ENCODE data around the gene ZNF587. TPM values are rescaled to one million over a fixed set of nuclear protein-coding genes. Genes with fewer than 3 reads are reported as not detected.

ZNF587 gene
- total and polyA plus RNA-seq, 2 of the 13 experiments (the other 11 are each of a cell fraction or from before 2014, with no cell fraction given): 8.7 to 17.5 TPM

- no peak for TF ChIP-seq ZMAT5 (CRISPR knock-in tag; IDR thresholded peaks at IDR 0.05; ENCODE audit: borderline replicate concordance, low read depth)
- TF ChIP-seq IRF1 (CRISPR knock-in tag; IDR thresholded peaks at IDR 0.05; ENCODE audit: low read depth): no peak
- TF ChIP-seq ZNF646 (CRISPR knock-in tag; IDR thresholded peaks at IDR 0.05): no peak
- peak; percentile 97 for TF ChIP-seq YEATS4 (CRISPR knock-in tag; IDR thresholded peaks at IDR 0.05; ENCODE audit: borderline replicate concordance)
- TF ChIP-seq ZSCAN31 (CRISPR knock-in tag; IDR thresholded peaks at IDR 0.05; ENCODE audit: low read depth): peak; percentile 13; the same call in 1 of the 2 replicates
- TF ChIP-seq ZBTB20 (CRISPR knock-in tag; IDR thresholded peaks at IDR 0.05; ENCODE audit: borderline replicate concordance, low read depth): no peak
- no peak for TF ChIP-seq ZNF30 (CRISPR knock-in tag; IDR thresholded peaks at IDR 0.05)
- TF ChIP-seq ZNF12 (CRISPR knock-in tag; IDR thresholded peaks at IDR 0.05): no peak
- TF ChIP-seq ZNF451 (CRISPR knock-in tag; IDR thresholded peaks at IDR 0.05): no peak
- peak; percentile 37; the same call in 1 of the 2 replicates for TF ChIP-seq SOX5 (CRISPR knock-in tag; IDR thresholded peaks at IDR 0.05; ENCODE audit: borderline replicate concordance)
- no peak for TF ChIP-seq ZNF576 (CRISPR knock-in tag; IDR thresholded peaks at IDR 0.05)
- 0 out of 2 replicates have a peak, but pooled peaks have one; percentile 41 for TF ChIP-seq ZNF772 (CRISPR knock-in tag; IDR thresholded peaks at IDR 0.05)
- TF ChIP-seq PPARG (CRISPR knock-in tag; conservative IDR thresholded peaks at IDR 0.05): no peak
- TF ChIP-seq NFATC3 (CRISPR knock-in tag; IDR thresholded peaks at IDR 0.05): no peak
- peak; percentile 88 for TF ChIP-seq KMT2A (CRISPR knock-in tag; IDR thresholded peaks at IDR 0.05)
- TF ChIP-seq E2F2 (CRISPR knock-in tag; IDR thresholded peaks at IDR 0.05; ENCODE audit: borderline replicate concordance): 0 out of 2 replicates have a peak, but pooled peaks have one; percentile 43
- no peak; the same call in 1 of the 2 replicates for TF ChIP-seq ZFP36L1 (CRISPR knock-in tag; IDR thresholded peaks at IDR 0.05)
- peak; percentile 44; the same call in 1 of the 2 replicates for TF ChIP-seq ZNF263 (CRISPR knock-in tag; IDR thresholded peaks at IDR 0.05)
- no peak for TF ChIP-seq NR2F6 (IDR thresholded peaks at IDR 0.05)
- TF ChIP-seq NR2F6 (CRISPR knock-in tag; IDR thresholded peaks at IDR 0.05): no peak; the same call in 1 of the 2 replicates
- TF ChIP-seq RFXAP (CRISPR knock-in tag; IDR thresholded peaks at IDR 0.05; ENCODE audit: borderline replicate concordance): peak; percentile 73; the same call in 1 of the 2 replicates
Measured at GRCh38 chr19:57819475-57820148, 30.0 kb upstream of the ZNF587 start (continued).
